ENCODE results near the gene GALNT18. TPM values are rescaled to one million over a fixed set of nuclear protein-coding genes. Genes with fewer than 3 reads are reported as not detected.

GALNT18 gene
- total and polyA plus RNA-seq, 4 donors, result 2.1 to 11.0 (median 3.8) TPM

- Histone ChIP-seq H3K4me3 (ENCODE audit: low read depth in 1 of 3, low read length in 3 of 3) (no peak overlapping the region), H3K9me3 (ENCODE audit: control insufficient read depth in 4 of 4, low read length in 3 of 4) (no peaks in the 10 kb centered on the region), H3K27me3 (ENCODE audit: control insufficient read depth in 4 of 4, insufficient read depth in 4 of 4, low read length in 3 of 4) (no peaks in the 10 kb centered on the region), H3K36me3 (ENCODE audit: control insufficient read depth in 4 of 4, insufficient read depth in 3 of 4, low read depth in 1 of 4, low read length in 3 of 4) (peaks cover 0 to 20% (median 14%) of the 10 kb centered on the region in 4 donors), H3K27ac (ENCODE audit: low read depth in 1 of 2, low read length in 2 of 2) (no peak overlapping the region), H3K4me1 (ENCODE audit: control insufficient read depth in 4 of 4, insufficient read depth in 4 of 4, low read length in 3 of 4) (peaks cover 15 to 40% (median 34%) of the 10 kb centered on the region in 4 donors), H3K9ac (ENCODE audit: low read depth in 1 of 2, low read length in 2 of 2) (no peak overlapping the region)
- TF ChIP-seq SP1 (IDR thresholded peaks at IDR 0.05), result no peak
- TF ChIP-seq EGR1 (IDR thresholded peaks at IDR 0.05; ENCODE audit: low read depth in 2 of 2), result no peak
- TF ChIP-seq HNF4A (conservative IDR thresholded peaks at IDR 0.05), result no peak
- TF ChIP-seq TAF1 (conservative IDR thresholded peaks at IDR 0.05), result no peak
- TF ChIP-seq JUND (IDR thresholded peaks at IDR 0.05), result no peak
- TF ChIP-seq RXRA (IDR thresholded peaks at IDR 0.05), result no peak
- TF ChIP-seq YY1 (IDR thresholded peaks at IDR 0.05), result no peak
- no peak for TF ChIP-seq HNF4G (IDR thresholded peaks at IDR 0.05)
- no peak for DNase-seq (ENCODE audit: low spot score)
- WGBS, result 87% methylated on average over 12 of the region's 12 CpGs
These were observed 186.2 kb downstream of the GALNT18 start for GRCh38 chr11:11435635-11436034.

- peaks cover 0 to 30% (median 20%) of the 10 kb centered on the region in 4 donors for H3K36me3 ChIP-seq (ENCODE audit: control insufficient read depth in 4 of 4, insufficient read depth in 3 of 4, low read depth in 1 of 4, low read length in 3 of 4)
- peaks cover 10 to 26% (median 23%) of the 10 kb centered on the region in 4 donors for H3K4me1 ChIP-seq (ENCODE audit: control insufficient read depth in 4 of 4, insufficient read depth in 4 of 4, low read length in 3 of 4)
- no peaks in the 10 kb centered on the region for H3K27me3 ChIP-seq (ENCODE audit: control insufficient read depth in 4 of 4, insufficient read depth in 4 of 4, low read length in 3 of 4)
- H3K27ac ChIP-seq (ENCODE audit: low read depth in 1 of 2, low read length in 2 of 2), result no peak overlapping the region
- no peak for TF ChIP-seq ATF3 (IDR thresholded peaks at IDR 0.05)
- TF ChIP-seq HNF4G (IDR thresholded peaks at IDR 0.05), result no peak
- TF ChIP-seq HNF4A (conservative IDR thresholded peaks at IDR 0.05), result no peak
- no peak for TF ChIP-seq REST (IDR thresholded peaks at IDR 0.05)
- no peak for TF ChIP-seq SP1 (IDR thresholded peaks at IDR 0.05)
- no peak for TF ChIP-seq EGR1 (IDR thresholded peaks at IDR 0.05; ENCODE audit: low read depth in 2 of 2)
- TF ChIP-seq GABPA (IDR thresholded peaks at IDR 0.05 in 1 of 2, conservative IDR thresholded peaks at IDR 0.05 in 1 of 2), result no peak
- TF ChIP-seq ZBTB33 (IDR thresholded peaks at IDR 0.05), result no peak
- TF ChIP-seq JUND (IDR thresholded peaks at IDR 0.05), result no peak
- no peak for TF ChIP-seq CTCF (IDR thresholded peaks at IDR 0.05; ENCODE audit: low read depth, low read length, missing input control)
- TF ChIP-seq TAF1 (conservative IDR thresholded peaks at IDR 0.05), result no peak
- no peak for TF ChIP-seq YY1 (IDR thresholded peaks at IDR 0.05)
- TF ChIP-seq RAD21 (IDR thresholded peaks at IDR 0.05), result no peak
- no peak for TF ChIP-seq FOXA2 (IDR thresholded peaks at IDR 0.05)
- TF ChIP-seq RXRA (IDR thresholded peaks at IDR 0.05), result no peak
- no peak for DNase-seq (ENCODE audit: low spot score)
- H3K9me3 ChIP-seq (ENCODE audit: control insufficient read depth in 4 of 4, low read length in 3 of 4), result no peaks in the 10 kb centered on the region
- 95% methylated on average over 2 of the region's 2 CpGs for WGBS
- H3K4me3 ChIP-seq (ENCODE audit: low read depth in 1 of 3, low read length in 3 of 3), result no peak overlapping the region
- H3K9ac ChIP-seq (ENCODE audit: low read depth in 1 of 2, low read length in 2 of 2), result no peak overlapping the region
These were observed 187.8 kb downstream of the GALNT18 start for GRCh38 chr11:11433960-11434359.

All from liver (tissue), 9 donors.